Activated CD8-positive, alpha-beta memory T cell treated with anti-CD3 and anti-CD28 coated beads, Interleukin-2, amount 50 U/mL, for 24 hours (primary cell): Measurements from ENCODE around the gene CAND1.

ENCODE experiments used
- DNase-seq: peaks from one replicate; pipeline ENCODE4 v3.0.0-alpha.2; 2020; ENCODE audit errors: extremely low read depth

The CAND1 gene

DNA sequence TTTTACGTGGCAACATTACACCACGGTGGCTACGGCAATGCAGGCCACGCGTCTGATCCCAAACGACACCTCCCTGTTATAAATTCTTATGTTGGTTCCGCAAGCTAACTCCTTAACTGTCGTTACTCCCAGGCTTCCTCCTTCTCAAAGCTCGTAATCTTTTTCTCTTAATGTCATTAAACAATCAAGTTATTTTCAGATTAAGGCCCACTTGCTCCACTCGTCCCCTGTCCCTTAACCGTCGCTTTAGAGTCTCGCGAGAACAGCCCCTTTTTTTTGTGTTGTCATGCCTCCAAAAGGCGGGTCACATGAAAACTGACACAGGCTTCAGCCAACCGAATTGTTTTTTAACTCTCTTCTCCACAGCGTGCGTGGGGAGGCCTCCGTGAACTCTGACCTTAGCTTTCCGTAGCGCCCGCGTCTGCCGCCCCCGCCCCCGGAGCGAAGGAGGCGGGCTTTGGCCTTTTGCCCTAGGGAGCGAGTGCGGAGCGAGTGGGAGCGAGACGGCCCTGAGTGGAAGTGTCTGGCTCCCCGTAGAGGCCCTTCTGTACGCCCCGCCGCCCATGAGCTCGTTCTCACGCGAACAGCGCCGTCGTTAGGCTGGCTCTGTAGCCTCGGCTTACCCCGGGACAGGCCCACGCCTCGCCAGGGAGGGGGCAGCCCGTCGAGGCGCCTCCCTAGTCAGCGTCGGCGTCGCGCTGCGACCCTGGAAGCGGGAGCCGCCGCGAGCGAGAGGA lies at the start of gene CAND1:
Gene CAND1 (plus strand): TSS at position 463 of the 737 bp plus-strand sequence. CDS start 360 bp downstream, outside the sequence.
- peak; percentile 93 for DNase-seq

GRCh38 chr12:67220065-67220464 lies 49.1 kb upstream of the CAND1 start:
- no peak for DNase-seq

DNA sequence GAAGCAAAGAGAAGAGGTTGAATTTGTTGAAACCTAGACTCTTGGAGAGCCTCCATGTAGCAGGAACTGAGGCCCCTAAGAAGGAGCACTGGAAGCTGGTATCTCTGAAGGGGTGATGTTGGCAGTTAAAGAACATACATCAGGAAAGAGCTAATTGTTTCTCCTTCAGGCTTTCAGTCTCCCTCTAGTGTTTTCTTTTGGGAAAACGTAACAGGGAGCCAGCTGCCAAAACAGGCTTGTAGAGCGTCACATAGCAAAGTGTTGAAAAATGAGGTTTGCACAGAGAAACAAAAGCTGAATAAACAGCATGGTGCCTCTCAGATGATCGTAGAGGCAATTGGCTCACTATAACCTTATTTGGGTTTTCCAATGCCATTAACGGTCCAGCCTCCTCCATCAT lies 46.9 kb upstream of the CAND1 start:
- no peak for DNase-seq

DNA sequence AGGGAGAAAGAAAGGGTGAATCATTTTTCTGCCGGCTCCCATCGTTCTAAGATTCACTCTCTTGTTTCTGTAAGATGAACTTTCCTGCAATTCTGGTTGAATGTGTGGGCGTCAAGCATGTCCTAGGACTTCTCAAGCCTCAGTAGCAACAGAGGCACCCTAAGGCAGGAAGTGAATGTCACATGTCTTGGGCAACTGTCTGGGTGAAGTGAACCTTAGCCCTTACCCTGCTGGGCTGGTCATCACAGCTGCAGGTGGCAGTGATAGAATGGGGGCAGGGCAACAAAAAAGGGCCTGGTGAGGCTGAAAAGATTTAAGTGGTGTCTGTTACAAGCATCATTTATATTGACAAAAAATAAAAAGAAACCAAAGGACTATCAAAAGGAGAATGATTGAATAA lies 45.9 kb upstream of the CAND1 start:
- DNase-seq = no peak

DNA sequence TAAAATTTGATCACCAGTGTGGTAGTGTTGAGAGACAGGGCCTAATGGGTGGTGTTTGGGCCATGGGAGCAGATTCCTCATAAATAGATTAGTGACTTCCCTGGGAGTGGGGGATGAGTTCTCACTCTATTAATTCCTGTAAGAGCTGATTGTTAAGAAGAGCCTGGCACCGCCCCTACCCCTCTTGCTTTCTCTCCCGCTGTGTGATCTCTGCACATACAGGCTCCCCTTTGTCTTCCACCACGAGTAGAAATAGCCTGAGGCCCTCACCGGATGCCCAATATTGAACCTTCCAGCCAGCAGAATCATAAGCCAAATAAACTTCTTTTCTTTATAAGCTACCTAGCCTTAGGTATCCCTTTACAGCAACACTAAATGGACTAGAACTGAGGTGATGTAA lies 31.9 kb upstream of the CAND1 start:
- no peak for DNase-seq

GRCh38 chr12:67239061-67239460 lies 30.1 kb upstream of the CAND1 start:
- DNase-seq = no peak

- DNase-seq = no peak
Measured at GRCh38 chr12:67241482-67241881, 27.7 kb upstream of the CAND1 start.

DNA sequence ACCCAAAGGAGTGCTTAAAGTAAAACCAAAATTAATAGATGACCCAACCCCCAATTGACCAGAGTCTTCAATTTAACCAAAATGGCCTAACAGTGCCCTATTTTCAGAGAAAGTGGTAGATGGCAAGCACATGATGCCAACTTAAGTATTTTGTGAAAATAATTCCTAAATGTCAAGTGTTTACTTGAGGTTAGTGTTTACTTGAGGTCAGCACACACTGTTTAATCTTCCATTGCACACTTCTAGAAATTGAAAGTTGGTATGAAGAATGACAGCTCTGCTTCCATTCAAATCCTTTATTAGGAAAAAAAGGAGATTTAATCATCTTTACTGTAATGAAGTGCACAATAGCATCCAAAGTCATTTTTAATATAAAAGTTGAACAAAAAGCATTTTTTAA lies 25.9 kb upstream of the CAND1 start:
- no peak for DNase-seq

- no peak for DNase-seq
Measured at GRCh38 chr12:67245571-67245970, 23.6 kb upstream of the CAND1 start.

GRCh38 chr12:67251012-67251411 lies 18.1 kb upstream of the CAND1 start:
- DNase-seq = no peak

GRCh38 chr12:67254372-67255026 lies 14.7 kb upstream of the CAND1 start:
- no peak for DNase-seq

DNA sequence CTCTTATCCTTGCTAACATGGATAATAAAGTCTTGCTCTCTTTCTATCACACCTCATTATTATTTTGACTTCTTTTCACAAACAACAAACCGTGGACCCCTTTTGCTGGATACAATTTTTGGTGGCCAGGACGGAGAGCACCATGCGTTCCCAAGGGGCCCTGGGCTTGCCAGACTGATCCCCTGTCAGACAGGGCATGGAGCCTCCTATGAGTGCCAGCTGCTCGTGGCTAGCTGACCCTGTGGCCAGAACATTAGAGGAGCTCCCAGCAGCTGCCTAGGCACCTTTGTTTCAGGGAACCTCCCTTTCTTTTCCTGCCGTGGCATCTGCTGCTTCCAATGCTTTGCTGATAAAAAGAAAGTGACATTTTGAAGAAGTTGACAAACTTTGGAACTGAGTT lies 12.5 kb upstream of the CAND1 start:
- DNase-seq = no peak

GRCh38 chr12:67263471-67263870 lies 5.7 kb upstream of the CAND1 start:
- no peak for DNase-seq

DNA sequence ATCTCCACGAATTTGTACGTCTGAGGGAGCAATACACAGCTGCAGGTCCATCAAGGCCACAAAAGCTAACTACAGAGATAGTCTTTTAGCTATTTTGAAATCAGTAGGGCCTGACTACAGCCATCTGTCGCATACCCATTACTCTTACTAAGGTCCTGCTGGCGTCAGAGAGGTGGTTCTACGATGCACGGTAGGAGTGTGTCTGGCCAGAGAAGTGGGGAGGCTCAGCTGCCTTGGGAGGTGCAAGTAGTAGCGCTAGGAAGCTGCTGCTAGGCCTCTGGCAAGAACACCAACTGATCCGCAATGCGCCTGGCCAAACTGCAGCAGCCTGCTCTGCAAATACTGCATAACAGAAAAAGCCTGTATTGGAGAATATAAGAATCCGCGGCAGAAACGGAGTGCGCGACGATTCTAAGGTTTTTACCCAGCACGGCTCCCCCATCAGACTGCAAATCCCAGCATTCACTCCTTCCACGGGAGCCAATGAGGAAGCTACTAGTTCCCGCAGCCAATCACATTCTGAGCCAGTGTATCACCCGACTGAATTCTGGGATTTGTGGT lies 743 bp upstream of the CAND1 start:
- peak; percentile 73 for DNase-seq

DNA sequence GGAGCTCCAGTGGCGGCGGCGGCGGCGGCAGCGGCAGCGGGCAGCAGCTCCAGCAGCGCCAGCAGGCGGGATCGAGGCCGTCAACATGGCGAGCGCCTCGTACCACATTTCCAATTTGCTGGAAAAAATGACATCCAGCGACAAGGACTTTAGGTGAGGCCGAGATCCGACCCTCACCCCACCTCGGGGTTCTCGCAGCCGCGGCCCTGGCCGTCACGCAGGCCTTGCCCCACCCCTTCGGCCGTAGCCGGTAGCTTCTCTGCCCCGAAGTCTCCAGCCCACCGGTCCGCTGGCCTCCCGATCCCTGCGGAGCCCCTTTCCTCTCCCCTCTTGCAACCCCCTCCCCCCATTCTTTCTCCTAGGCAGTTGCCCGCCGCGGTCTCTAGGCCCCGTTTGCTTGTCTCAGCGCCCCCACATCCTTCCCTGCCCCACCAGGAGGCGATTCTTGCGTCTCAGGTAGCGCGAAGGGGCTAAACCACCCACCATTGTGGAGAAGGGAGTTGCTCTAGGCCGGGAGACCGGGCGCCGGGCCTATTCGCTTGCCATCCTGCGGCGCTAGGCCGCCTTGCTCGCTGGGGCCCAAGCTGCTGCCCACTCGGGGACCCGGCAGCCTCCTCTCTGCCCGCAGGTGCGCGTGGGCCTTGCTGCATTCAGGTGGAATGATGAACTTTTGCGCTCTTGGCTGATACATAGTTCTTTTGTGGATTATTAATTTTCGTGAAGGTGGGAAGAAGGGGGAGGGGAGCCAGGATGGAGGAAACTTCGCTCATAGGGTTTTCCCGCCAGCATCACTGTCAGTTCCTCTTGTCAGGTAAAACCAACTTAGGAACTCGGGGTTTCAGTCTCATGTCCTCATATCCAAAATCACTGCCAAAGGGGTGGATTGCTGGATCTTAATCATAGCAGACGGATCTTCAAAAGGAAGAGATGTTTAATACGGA lies 745 bp downstream of the CAND1 start:
- no peak for DNase-seq

DNA sequence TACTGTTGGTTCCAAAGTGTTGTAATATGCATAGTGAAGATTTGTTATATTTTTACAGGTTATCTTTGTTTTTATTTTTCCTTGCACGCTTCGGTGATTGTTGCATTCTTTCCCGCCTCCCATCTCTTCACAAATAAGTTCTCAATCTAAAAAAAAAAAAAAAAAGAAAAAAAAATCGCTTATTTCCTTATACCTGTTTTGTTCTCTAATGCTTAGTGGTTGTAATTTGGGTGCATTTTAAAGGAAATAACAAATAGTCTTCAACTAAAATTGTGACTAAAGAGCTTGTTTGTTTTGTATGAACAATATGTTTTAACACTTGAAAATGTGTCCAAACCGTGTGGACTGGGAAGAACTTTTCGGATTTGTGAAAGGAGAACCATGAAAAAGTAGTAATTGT lies 1.5 kb downstream of the CAND1 start:
- no peak for DNase-seq

DNA sequence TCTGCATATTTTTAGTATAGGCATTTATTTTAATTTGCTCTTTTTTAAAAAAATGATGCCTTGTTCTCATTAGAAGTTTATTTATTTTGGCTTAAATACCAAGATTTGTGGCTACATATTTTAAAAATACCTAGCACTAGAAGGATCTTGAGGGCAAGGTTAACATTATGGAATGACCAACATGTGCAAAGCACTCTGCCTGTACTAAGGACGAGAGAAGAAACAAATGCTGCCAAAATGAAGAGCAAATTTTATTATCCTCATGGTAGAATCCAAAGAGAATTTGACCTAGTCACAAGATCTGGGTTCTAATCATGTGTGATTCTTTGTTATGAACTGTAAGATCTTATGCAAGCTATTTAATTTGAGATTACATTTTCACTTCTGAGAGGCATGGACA lies 2.8 kb downstream of the CAND1 start:
- DNase-seq = no peak

- no peak for DNase-seq
Measured at GRCh38 chr12:67274186-67274585, 5.0 kb downstream of the CAND1 start.

DNA sequence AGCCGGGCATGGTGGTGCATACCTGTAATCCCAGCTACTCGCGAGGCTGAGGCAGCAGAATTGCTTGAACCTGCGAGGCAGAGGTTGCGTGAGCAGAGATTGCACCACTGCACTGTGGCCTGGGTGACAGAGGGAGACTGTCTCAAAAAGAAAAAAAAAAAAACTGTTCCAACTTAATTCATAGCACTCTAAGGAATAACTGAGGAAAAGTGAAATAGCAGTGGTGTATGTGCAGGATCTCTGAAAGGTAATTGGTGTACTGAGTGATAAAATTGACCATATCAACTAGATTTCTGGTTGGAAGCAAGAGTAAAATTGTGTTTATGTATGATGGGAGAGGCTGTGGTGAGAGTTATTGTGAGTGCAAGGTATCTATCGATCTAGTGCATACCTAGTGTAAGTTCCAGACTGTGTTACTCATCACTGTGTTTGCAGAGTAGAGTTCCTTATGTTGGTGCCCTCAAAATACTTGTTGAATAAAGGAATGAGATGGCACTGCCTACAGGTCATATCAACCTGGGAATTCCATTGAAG lies 6.3 kb downstream of the CAND1 start:
- DNase-seq = no peak

GRCh38 chr12:67276421-67276820 lies 7.3 kb downstream of the CAND1 start:
- no peak for DNase-seq

GRCh38 chr12:67279637-67280036 lies 10.5 kb downstream of the CAND1 start:
- DNase-seq = no peak

DNA sequence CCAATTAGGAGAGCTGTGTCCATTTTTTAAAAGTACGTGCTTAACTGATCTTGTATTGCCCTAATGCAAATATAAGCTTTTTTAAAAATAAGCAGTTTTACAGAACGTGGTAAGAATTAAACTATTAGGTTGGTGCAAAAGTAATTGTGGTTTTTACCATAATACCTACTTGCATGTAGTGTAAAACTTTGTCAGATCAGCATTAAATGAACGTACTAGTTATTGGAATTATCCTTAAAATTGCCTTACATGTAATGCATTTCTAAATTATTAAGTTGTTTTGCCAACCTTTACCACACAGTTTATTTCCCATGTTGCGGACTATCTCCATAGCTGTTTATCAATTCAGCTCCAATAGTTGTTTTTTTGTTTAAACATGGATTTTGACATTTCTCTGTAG lies 10.9 kb downstream of the CAND1 start:
- no peak for DNase-seq
